GM10266 (cell line): Measurements from ENCODE around the gene CNNM3.
"Not testable (repeated sequence)": the region's sequence is repeated elsewhere in the genome, so short reads cannot be mapped to it uniquely, and the experiment has no call there.

Experiments used
- DNase-seq: peaks from one replicate; pipeline ENCODE4 v3.0.0; 2012; ENCODE audit errors: extremely low spot score
- TF ChIP-seq, protein P1 (sequence below): IDR thresholded peaks from 2 replicates; pipeline ENCODE4 v1.5.1; 2012; ENCODE audit warnings: mild to moderate bottlenecking, low read depth; ENCODE audit not compliant: control insufficient read depth, insufficient read depth; ENCODE audit errors: missing control alignments

The CNNM3 gene

DNA sequence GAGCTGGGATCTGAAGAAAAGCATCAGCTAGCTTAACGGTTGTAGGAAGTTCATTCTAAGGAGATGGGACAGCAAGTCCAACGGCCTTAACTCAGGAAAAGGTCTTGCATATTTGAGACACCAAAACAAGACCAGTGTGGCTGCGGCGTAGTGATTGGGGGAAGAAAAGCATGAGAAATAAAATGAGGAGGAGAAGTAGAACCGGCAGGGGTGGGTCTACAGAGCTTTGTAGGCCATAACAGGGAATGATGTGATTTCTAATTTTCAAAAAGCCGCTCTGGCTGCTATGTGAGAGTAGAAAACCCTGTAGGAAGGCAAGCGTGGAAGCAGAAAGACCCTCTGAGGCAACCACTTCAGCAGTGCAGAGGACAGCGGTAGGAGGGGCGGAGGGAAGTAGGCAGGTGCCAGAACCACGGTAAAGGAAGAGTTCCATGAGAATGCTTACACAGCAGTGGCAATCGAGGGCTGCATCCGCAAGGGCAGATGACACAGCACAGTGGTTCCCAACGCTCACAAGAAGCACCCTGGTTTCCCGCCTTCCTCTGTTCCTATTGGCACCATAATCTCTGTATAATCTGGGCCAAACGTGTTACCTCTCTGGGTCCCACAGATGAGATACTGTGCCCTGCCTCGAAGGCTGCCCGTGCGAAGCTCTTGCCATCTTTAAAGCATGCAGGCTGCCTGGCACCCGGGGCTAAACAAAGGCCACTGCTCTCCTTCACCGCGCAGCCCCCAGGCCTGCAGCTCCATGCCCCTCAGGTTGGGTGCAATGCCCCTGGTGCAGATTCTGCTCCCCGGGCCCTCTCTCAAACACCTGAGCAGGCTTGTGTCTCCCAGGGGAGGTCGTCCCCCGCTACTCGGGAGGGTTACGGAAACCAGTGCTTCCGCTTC is 41.0 kb downstream of the CNNM3 start:
- TF ChIP-seq, protein P1, sequence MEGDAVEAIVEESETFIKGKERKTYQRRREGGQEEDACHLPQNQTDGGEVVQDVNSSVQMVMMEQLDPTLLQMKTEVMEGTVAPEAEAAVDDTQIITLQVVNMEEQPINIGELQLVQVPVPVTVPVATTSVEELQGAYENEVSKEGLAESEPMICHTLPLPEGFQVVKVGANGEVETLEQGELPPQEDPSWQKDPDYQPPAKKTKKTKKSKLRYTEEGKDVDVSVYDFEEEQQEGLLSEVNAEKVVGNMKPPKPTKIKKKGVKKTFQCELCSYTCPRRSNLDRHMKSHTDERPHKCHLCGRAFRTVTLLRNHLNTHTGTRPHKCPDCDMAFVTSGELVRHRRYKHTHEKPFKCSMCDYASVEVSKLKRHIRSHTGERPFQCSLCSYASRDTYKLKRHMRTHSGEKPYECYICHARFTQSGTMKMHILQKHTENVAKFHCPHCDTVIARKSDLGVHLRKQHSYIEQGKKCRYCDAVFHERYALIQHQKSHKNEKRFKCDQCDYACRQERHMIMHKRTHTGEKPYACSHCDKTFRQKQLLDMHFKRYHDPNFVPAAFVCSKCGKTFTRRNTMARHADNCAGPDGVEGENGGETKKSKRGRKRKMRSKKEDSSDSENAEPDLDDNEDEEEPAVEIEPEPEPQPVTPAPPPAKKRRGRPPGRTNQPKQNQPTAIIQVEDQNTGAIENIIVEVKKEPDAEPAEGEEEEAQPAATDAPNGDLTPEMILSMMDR = no peak
- no peak for DNase-seq

DNA sequence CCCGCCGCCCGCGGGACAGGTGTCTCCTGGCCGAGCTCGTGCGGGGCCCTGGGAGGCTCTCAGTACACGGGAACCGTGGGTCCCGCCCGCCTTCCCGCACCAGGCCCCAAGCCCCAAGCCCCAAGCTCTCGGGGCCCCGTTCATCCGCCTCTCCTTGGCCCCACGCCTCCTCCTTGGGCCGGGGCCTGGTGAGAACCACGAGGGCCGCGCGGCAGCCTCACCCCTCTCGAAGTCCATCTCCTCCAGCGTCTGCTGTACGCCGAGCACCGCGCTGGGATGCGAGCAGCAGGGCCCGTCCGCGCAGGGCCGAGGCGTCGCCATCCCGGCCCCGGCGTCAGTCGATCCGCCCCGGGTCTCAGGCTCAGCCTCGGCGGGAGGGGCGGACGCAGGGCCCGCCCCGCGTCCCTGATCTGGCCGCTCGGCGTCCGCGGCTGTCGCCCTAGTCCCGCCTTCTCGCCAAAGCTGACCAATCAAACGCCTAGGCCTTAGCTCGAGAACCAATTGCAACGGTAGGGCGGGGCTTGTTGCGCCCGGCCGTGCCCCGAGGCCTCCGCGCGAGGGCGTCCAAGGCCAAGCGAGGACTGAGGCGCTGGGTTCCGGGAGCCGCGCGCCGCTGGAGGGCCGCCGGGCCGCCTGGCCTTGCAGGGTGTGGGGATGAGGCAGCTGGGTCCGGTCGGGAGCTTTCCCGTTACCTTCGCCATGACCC is 41.8 kb downstream of the CNNM3 start, which contains the start of gene ANKRD39:
Gene ANKRD39, minus strand, starts transcription at position 350 of the 706 bp plus-strand sequence. Its CDS starts 29 bp downstream, at position 321.
- TF ChIP-seq, protein P1 = peak; percentile 96
- peak; percentile 100 for DNase-seq

DNA sequence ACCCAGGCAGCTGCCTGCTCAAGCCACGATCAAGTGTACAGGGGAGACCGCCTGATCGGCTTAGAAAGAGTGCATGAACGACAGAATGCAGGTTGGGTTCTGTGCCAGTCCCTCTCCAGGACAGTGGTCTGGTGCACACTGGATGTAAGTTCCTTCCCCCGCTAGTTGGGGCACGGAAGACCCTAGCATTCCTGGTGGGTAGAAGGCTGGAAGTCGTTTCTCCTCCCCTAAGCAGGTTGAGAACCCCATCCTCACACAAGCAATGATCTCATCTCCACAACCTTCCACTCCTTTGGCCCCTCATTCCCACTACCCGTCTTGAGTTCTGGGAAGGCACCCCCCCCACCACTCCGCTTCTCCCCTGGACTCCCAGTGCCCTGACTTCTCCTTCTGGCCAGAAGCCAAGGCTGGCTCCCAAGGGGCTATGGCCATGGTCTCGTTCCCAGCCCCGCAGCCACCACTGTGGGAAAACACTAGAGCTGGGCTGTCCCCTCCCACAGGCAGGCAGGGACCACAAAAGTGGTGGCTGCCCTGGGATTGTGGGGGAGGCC is 43.1 kb downstream of the CNNM3 start:
- no peak for DNase-seq
- TF ChIP-seq, protein P1 = no peak

DNA sequence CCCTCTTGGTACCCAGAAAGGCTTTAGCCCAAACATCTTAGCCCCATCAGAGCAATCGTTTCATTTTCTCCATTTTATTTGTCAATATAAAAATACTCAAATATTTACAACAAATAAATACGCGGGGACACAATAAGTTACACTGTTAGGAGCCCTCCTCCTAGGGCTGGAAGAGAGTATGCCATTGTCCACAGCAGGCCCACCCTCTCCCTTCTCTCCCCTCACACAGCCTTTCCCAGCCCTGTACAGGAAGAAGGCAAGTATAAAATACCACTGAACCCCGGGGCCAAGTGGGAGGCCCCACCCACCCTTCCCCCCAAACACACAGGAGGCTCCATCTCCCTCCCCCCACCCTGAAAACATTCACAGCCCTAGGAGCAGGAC is 43.6 kb downstream of the CNNM3 start:
- no peak for DNase-seq
- TF ChIP-seq, protein P1 = no peak

DNA sequence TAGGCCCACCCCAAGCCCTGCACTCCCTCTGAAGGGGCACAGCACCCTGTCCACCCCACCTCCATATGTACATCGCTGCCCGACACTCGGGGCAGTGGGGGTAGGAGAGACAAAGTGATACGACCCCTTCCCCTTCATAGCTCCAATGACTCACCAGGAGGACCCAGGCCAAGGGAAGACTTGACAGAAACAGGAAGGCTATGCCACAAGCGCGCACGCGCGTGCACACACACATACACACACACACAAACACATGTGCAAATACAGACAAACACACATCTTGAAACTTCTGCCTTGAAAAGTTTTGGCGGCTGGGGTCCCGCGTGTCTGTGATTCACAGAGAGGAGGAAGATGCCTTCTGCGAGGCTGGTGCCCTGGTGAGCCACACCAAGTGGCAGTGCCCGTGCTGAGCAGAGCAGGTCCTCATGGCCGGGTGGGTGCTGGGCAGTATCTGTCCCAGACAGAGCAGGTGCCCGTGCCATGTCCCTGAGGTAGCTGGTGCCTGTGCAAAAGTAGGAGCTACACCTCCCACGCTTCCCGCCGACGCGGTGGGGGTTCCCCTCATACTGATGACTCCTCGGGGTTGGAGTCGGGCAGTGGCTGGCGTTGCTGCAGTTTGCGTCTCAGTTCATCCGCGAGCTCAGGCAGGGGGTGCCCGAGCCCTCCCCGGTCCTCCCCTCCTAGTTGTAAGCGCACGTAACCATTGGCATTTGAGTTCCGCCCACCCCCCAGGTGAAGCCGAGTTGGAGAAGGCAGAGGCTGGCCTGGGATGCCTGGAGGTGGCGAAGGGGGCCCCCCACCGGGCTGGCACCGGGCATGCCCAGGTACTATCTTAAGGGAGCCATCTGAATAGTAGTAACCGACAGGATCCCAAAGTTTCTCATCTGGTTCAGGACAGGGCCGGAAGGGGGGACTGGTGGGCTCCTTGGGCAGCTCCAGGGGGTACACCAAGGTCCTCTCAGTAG is 44.3 kb downstream of the CNNM3 start:
- no peak for DNase-seq
- TF ChIP-seq, protein P1 = no peak

DNA sequence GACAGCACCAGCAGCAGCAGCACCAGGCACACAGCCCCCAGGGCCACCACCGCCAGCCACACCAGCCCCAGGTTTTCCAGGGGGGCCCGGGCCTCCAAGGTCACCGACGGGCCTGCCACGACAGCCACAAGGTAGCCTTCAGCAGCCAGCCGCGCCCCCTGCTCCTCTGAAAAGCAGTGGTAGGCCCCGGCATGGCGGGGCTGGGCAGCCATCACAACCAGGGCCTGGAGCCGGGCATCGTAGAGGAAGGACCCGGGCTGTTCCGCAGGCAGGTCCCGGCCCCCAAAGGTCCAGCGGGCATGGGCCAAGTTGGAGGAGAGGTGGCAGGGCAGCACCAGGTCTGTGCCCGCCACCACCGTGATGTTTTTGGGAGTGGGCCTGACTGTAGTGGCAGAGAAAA is 45.0 kb downstream of the CNNM3 start:
- TF ChIP-seq, protein P1 = no peak
- no peak for DNase-seq

DNA sequence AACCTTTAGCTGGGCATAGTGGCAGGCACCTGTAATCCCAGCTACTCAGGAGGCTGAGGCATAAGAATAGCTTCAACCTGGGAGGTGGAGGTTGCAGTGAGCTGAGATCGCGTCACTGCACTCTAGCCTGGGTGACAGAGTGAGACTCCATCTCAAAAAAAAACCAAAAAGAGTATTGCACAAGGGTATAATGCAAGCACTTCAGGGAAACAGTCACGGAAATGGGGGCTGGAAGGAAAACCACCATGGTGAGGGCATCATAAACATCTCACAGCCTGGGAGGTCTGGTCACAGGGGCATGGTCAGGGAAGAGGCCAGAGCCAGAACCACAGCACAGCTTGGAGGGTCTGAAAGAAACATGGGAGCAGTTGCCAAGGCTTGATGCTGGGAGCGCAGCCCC is 47.0 kb downstream of the CNNM3 start:
- not testable (repeated sequence) for DNase-seq
